GM21723 (cell line): Measurements from ENCODE around the gene MYMK.

Experiments
- ATAC-seq: cut with Tn5 transposase; IDR thresholded peaks from one replicate; pipeline ENCODE4 v1.9.1; 2021; ENCODE audit warnings: mild to moderate bottlenecking, moderate library complexity; ENCODE audit not compliant: unreplicated experiment

The MYMK gene

GRCh38 chr9:133506653-133507038 lies 18.1 kb downstream of the MYMK start:
- no peak for ATAC-seq

- ATAC-seq = no peak
Measured at GRCh38 chr9:133505901-133506652, 18.7 kb downstream of the MYMK start.

- ATAC-seq = no peak
Measured at GRCh38 chr9:133505186-133505830, 19.5 kb downstream of the MYMK start.

GRCh38 chr9:133502112-133502511 lies 22.6 kb downstream of the MYMK start:
- no peak for ATAC-seq

- no peak for ATAC-seq
Measured at GRCh38 chr9:133499892-133500270, 24.9 kb downstream of the MYMK start.

- ATAC-seq = no peak
Measured at GRCh38 chr9:133499132-133499891, 25.4 kb downstream of the MYMK start.

- no peak for ATAC-seq
Measured at GRCh38 chr9:133496861-133497842, 27.6 kb downstream of the MYMK start.

GRCh38 chr9:133495327-133496293 lies 29.1 kb downstream of the MYMK start:
- no peak for ATAC-seq

GRCh38 chr9:133494636-133495326 lies 30.0 kb downstream of the MYMK start:
- no peak for ATAC-seq

GRCh38 chr9:133493845-133494540 lies 30.8 kb downstream of the MYMK start:
- ATAC-seq = no peak

GRCh38 chr9:133493428-133493827 lies 31.3 kb downstream of the MYMK start:
- ATAC-seq = no peak

- no peak for ATAC-seq
Measured at GRCh38 chr9:133492061-133493021, 32.4 kb downstream of the MYMK start.

GRCh38 chr9:133491656-133491925 lies 33.2 kb downstream of the MYMK start:
- ATAC-seq = no peak

GRCh38 chr9:133490865-133491655 lies 33.7 kb downstream of the MYMK start:
- no peak for ATAC-seq

GRCh38 chr9:133490201-133490681 lies 34.5 kb downstream of the MYMK start:
- ATAC-seq = no peak
